Subcutaneous abdominal adipose tissue (tissue), 5 donors: ENCODE measurements around the gene NRBF2.
A peak's percentile ranks its signal among the peaks of the same experiment; 100 is the strongest.
"Not testable (repeated sequence)": the region's sequence is repeated elsewhere in the genome, so short reads cannot be mapped to it uniquely, and the experiment has no call there.

Experiments
- H3K27ac ChIP-seq: one replicate; pipeline ENCODE4 v1.7.0; 2013; ENCODE audit warnings: low read depth, mild to moderate bottlenecking, inconsistent platforms, low read length, moderate library complexity
- H3K27me3 ChIP-seq, 5 donors: one replicate each; pipeline ENCODE4 v1.7.0; 2013; ENCODE audit warnings: low read length in 5 of 5, inconsistent platforms in 1 of 5; ENCODE audit not compliant: control insufficient read depth in 5 of 5, insufficient read depth in 4 of 5
- H3K36me3 ChIP-seq, 5 donors: one replicate each; pipeline ENCODE4 v1.7.0; 2013; ENCODE audit warnings: low read length in 5 of 5; ENCODE audit not compliant: control insufficient read depth in 5 of 5, insufficient read depth in 5 of 5
- H3K4me1 ChIP-seq, 5 donors: one replicate each; pipeline ENCODE4 v1.7.0; 2013; ENCODE audit warnings: low read length in 5 of 5, mild to moderate bottlenecking in 3 of 5, moderate library complexity in 1 of 5; ENCODE audit not compliant: control insufficient read depth in 5 of 5, insufficient read depth in 5 of 5
- H3K4me3 ChIP-seq, 5 donors: one replicate each; pipeline ENCODE4 v1.7.0; 2013; ENCODE audit warnings: low read length in 5 of 5, low read depth in 1 of 5
- H3K9ac ChIP-seq, 5 donors: one replicate each; pipeline ENCODE4 v1.7.0; 2013; ENCODE audit warnings: low read length in 5 of 5, mild to moderate bottlenecking in 4 of 5, moderate library complexity in 3 of 5
- H3K9me3 ChIP-seq, 5 donors: one replicate each; pipeline ENCODE4 v1.7.0; 2013; ENCODE audit warnings: low read length in 5 of 5; ENCODE audit not compliant: control insufficient read depth in 5 of 5
- donor health status: healthy.
- donor health status: healthy.
- donor health status: healthy.
- donor health status: healthy.
- donor health status: healthy.

Gene NRBF2

DNA sequence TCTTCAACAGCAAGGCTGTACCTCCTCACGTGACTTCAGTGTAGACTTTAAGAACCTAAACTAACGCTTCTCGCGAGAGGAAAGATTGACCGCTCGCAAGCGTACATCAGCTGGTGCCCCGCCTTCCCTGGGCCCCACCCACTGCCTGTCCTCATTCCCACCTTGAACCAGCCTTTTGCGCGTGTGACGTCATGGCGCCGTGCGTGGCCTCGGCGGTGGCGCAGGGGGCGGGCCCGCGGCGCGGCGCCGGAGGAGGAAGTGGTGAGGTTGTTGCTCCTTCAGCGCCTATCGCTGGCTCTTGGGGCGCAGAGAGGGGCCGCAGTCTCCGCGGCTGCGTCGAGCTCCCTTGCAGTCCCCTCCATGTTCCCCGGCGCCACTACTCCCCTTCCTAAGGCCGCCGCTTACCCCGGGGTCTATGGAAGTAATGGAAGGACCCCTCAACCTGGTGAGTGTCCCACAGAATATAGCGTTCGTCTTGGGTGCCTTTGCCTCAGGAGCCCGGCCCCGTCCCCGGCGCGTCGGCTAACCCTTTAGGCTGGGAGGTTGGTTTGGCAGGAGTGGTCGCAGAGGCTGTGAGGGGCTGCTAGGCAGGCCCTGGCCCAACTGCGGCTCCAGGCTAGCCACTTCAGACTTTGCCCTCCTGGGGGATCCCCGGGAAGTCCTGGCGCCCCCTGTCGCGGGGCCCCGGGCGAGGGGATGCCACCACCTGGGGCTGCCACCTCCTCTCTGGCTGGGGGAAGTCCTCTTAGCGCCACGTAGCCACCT is at the start of gene NRBF2:
TSS of gene NRBF2 (plus strand) at position 273 of the 765 bp plus-strand sequence. CDS start at position 416, 143 bp downstream.
- Histone ChIP-seq H3K9ac (peak within 1 kb of the TSS; percentile 79 to 98 (median 97)), H3K27ac (peak within 1 kb of the TSS; percentile 94), H3K9me3 (no peaks in the 10 kb centered on the region), H3K27me3 (no peaks in the 10 kb centered on the region), H3K4me3 (peak within 1 kb of the TSS; percentile 89 to 95 (median 93)), H3K4me1 (peaks cover 0 to 44% (median 36%) of the 10 kb centered on the region in 5 donors), H3K36me3 (no peaks in the 10 kb centered on the region)

DNA sequence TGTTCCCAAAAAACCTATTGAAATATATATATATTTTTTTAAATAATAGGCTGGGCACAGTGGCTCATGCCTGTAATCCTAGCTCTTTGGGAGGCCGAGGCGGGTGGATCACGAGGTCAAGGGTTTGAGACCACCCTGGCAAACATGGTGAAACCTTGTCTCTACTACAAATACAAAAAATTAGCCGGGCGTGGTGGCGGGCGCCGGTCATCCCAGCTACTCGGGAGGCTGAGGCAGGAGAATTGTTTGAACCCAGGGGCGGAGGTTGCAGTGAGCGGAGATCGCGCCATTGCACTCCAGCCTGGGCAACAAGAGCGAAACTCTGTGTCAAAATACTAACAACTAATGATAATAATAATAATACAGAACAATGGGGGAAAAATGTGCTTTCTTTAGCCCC is 49.7 kb upstream of the NRBF2 start:
- not testable (repeated sequence) for H3K9me3 ChIP-seq, H3K36me3 ChIP-seq, H3K27ac ChIP-seq, H3K9ac ChIP-seq, H3K27me3 ChIP-seq, H3K4me3 ChIP-seq
- peaks cover 0 to 19% (median 9%) of the 10 kb centered on the region in 5 donors for H3K4me1 ChIP-seq

DNA sequence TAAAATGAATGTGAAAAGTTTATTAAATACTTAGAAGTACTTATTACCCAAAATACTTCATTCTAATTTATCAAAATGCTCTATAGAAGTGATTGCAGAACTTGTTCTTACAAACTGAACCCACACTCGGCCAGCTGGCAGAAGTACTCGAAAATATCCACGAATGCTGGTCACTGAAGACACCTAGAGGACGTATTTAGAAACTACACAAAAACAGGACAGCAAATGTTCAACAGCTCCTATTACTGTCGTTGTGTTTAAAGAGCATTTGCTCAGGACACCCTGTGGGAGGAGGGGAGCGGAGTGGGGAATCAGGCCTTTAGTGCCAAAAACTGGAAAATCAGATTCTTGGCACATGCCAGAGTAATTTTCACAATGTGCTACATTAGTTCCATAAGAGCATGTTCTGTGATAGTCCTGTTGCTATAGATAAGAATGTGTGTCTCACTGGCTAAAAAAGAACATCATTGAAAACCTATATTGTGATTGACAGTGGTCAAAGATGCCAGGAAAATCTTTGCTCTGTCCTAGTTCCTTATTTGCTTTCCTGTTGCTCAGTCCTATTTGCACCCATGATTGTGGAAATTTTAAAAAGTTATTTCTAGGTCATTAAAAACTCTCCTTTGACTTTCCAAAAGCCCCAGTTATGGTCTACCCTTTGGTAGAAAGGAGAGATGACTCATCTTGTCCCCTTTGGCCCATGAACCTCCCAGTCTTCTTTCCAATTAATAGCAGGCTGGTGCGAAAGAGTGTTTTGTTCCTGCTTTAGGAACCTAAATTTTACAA is 49.0 kb upstream of the NRBF2 start:
- H3K27ac ChIP-seq = peak overlapping the region; percentile 64
- no peaks in the 10 kb centered on the region for H3K27me3 ChIP-seq
- no peaks in the 10 kb centered on the region for H3K9me3 ChIP-seq
- H3K4me1 ChIP-seq = peaks cover 0 to 19% (median 9%) of the 10 kb centered on the region in 5 donors
- no peak overlapping the region for H3K9ac ChIP-seq
- no peaks in the 10 kb centered on the region for H3K36me3 ChIP-seq
- no peak overlapping the region for H3K4me3 ChIP-seq

DNA sequence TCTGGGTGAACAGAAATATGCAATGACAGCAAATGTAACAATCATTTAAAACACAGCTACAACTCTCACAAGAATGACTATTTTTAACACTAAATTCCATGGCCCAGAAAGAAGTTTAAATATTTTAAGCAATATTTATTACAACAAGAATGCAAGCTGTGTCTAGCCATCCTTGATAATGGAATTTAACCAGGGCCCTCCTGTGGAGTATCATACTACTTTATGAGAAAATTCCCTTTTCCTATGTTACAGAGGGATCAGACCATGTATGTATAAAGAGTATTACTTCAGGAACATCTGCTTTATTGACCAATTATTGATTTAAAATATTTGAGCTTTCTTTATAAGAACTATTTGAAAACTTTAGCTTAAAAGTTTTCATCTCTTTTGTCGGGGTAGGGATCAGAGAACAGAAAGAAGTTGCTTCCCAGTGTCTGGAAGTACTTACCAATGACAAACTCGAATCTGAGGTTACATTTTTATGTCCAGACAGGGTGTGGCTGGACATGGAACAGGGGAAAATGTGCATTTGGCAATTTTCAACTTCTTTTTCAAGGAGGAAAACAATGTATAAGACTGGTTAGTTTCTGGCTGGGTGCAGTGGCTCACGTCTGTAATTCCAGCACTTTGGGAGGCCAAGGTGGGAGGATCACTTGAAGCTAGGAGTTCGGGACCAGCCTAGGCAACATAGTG is 48.3 kb upstream of the NRBF2 start:
- Histone ChIP-seq H3K27ac (peak overlapping the region; percentile 64), H3K4me3 (no peak overlapping the region), H3K9ac (no peak overlapping the region), H3K4me1 (peaks cover 0 to 19% (median 9%) of the 10 kb centered on the region in 5 donors), H3K36me3 (no peaks in the 10 kb centered on the region), H3K9me3 (no peaks in the 10 kb centered on the region), H3K27me3 (no peaks in the 10 kb centered on the region)

DNA sequence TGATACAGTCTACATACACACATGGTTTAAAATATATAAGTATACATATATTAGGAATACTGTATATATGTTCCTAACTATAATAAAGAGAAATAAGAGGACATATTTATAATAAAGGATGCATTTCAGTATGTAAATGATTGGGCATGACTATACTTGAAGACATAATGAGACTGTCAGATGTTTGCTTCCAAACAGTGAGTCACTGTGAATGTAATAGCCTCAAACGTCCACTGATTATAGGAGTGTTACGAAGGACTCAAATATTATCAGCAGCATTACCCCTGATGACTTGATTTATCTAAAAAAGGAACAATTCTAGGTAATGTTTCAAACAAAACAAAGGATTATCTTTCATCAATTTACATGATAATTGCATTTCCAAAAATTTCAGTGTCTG is 39.9 kb upstream of the NRBF2 start:
- Histone ChIP-seq H3K27ac (no peak overlapping the region), H3K4me3 (no peak overlapping the region), H3K9ac (no peak overlapping the region), H3K9me3 (no peaks in the 10 kb centered on the region), H3K27me3 (no peaks in the 10 kb centered on the region), H3K4me1 (no peaks in the 10 kb centered on the region), H3K36me3 (no peaks in the 10 kb centered on the region)

DNA sequence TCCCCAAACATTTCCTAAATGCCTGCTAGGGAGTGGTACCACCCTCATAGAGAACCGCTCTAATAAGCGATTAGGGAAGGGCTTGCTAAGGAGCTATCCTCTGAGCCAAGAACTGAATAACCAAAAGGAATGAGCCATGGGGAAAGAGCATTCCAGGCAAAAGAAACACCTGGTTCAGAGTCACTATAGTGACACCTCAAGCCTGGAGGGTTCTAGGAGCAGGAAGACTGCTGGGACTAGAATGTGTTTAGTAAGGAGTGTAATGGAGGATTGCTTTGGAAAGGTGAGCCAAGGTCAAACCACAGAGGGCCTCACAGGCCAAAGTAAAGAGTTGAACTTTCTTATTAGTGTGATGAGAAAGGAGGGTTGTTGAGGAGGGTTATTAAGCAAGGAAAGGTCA is 38.7 kb upstream of the NRBF2 start:
- no peaks in the 10 kb centered on the region for H3K36me3 ChIP-seq
- H3K4me1 ChIP-seq = no peaks in the 10 kb centered on the region
- H3K9ac ChIP-seq = no peak overlapping the region
- H3K9me3 ChIP-seq = no peaks in the 10 kb centered on the region
- no peaks in the 10 kb centered on the region for H3K27me3 ChIP-seq
- no peak overlapping the region for H3K4me3 ChIP-seq
- no peak overlapping the region for H3K27ac ChIP-seq

DNA sequence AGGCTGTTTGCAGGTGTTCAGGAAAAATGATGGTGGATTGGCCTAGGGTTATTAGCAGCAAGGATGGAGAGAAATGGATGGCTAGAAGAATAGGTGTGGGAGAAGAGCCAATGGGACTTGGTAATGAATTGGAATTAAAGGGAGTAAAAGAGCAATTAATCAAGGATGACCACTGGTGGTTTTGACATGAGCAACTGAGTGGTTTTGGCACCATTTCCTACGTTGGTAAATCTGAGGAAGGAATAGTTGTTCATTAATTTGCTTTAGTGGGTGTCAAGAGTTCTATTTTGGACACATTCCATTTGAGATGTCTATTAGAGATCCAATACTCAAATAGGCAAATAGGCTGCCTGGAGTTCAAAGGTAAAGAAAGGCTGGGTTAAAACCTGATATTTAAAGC is 38.2 kb upstream of the NRBF2 start:
- no peaks in the 10 kb centered on the region for H3K36me3 ChIP-seq
- H3K27ac ChIP-seq = no peak overlapping the region
- H3K27me3 ChIP-seq = no peaks in the 10 kb centered on the region
- H3K4me3 ChIP-seq = no peak overlapping the region
- no peaks in the 10 kb centered on the region for H3K4me1 ChIP-seq
- H3K9me3 ChIP-seq = no peaks in the 10 kb centered on the region
- no peak overlapping the region for H3K9ac ChIP-seq

DNA sequence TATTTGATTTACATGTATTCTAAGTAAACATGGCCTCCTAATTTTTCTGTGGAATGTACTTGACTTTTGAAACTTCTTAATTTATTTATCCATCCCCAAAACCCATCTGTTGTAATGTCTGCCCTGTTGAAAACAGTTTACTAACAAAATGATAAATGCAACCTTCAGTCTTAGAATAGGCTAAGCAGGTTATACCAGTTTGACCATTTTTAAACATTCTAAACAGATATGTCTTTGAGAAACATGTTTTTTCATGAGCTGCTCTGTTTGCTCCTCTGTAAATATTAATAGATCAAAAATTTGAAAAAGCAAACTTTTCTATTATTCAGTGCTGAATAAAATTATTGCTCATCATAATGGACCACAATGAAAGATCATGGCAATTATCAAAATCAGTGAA is 33.4 kb upstream of the NRBF2 start:
- Histone ChIP-seq H3K27me3 (no peaks in the 10 kb centered on the region), H3K36me3 (no peaks in the 10 kb centered on the region), H3K27ac (no peak overlapping the region), H3K4me1 (no peaks in the 10 kb centered on the region), H3K4me3 (no peak overlapping the region), H3K9me3 (no peaks in the 10 kb centered on the region), H3K9ac (no peak overlapping the region)

DNA sequence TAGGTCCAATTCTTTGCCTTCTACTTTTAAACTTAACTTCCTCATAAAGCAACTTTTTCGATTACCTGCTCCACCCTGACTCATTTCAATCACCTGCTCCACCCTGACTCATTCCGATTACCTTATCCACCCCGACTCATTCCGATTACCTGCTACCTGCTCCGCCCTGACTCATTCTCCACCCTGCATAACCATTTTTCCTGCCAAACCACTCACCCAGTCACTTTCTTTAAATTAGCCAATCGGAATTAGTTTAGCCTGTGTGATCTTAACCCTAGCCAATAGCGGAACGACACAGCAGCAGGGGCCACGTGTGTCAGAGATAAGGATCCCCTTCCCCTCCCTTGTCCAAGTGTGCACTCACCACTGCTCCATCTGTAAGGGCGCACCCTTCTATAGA is 32.0 kb upstream of the NRBF2 start:
- H3K27me3 ChIP-seq, H3K4me3 ChIP-seq, H3K9me3 ChIP-seq, H3K9ac ChIP-seq, H3K27ac ChIP-seq, H3K4me1 ChIP-seq, H3K36me3 ChIP-seq: not testable (repeated sequence)
